Tibial nerve (tissue), 4 donors: Measurements from ENCODE around the gene AGFG2. TPM values are rescaled to one million over a fixed set of nuclear protein-coding genes. Genes with fewer than 3 reads are reported as not detected.
"Not testable (repeated sequence)": the region's sequence is repeated elsewhere in the genome, so short reads cannot be mapped to it uniquely, and the experiment has no call there.

Experiments
- DNase-seq, 2 donors: peaks; one replicate each; pipeline ENCODE4 v3.0.0-alpha.2; 2019; ENCODE audit warnings: low spot score in 2 of 2
- H3K27ac ChIP-seq, 4 donors: fragments of 200-600 bp; sonication (generic) in 3 of 4; one replicate each; pipeline ENCODE4 v1.5.1; 2017 to 2019; ENCODE audit warnings: mild to moderate bottlenecking in 1 of 4
- H3K27me3 ChIP-seq, 2 donors: fragments of 200-600 bp; sonication (generic) in 1 of 2; one replicate each; pipeline versions ENCODE4 v1.5.1 to v1.6.0; 2017 to 2019
- H3K36me3 ChIP-seq, 3 donors: fragments of 200-600 bp; sonication (generic); one replicate each; pipeline ENCODE4 v1.5.1; 2018 to 2019
- H3K4me1 ChIP-seq, 4 donors: fragments of 200-600 bp; sonication (generic) in 3 of 4; one replicate each; pipeline ENCODE4 v1.5.1; 2017 to 2019
- H3K4me3 ChIP-seq, 4 donors: fragments of 200-600 bp; sonication (generic) in 3 of 4; one replicate each; pipeline ENCODE4 v1.5.1; 2017 to 2019; ENCODE audit warnings: mild to moderate bottlenecking in 1 of 4, moderate library complexity in 1 of 4
- H3K9me3 ChIP-seq, 4 donors: fragments of 200-600 bp; sonication (generic) in 3 of 4; one replicate each; pipeline ENCODE4 v1.5.1; 2017 to 2019
- CTCF ChIP-seq, 5 experiments: fragments of 200-600 bp in 3 of 5; fragments of 450-650 bp in 2 of 5; sonication (generic) in 3 of 5; IDR thresholded peaks; one replicate each; pipeline ENCODE4 v1.5.1; 2016 to 2019; ENCODE audit warnings: antibody characterized with exemption in 5 of 5, mild to moderate bottlenecking in 3 of 5, moderate library complexity in 2 of 5
- EP300 ChIP-seq, 2 donors: sonication (generic); formaldehyde crosslinking; IDR thresholded peaks; one replicate each; pipeline ENCODE4 v1.6.1; 2017; ENCODE audit warnings: antibody characterized with exemption in 2 of 2, mild to moderate bottlenecking in 1 of 2
- POLR2A ChIP-seq, 2 donors: fragments of 450-650 bp; IDR thresholded peaks; one replicate each; pipeline ENCODE4 v1.6.1; 2017; ENCODE audit warnings: antibody characterized with exemption in 2 of 2, mild to moderate bottlenecking in 2 of 2, moderate library complexity in 2 of 2
- WGBS, 2 donors: methylation state at CpG; one replicate each; pipeline ENCODE4 v1.1.5; 2018; 5-methylcytosine and 5-hydroxymethylcytosine counted together
- total RNA-seq, 4 donors: library from RNA; depleted of rRNA; stranded (reverse); fragments of >200 nt; gene quantifications; one replicate each; pipeline ENCODE4 v1.1.0, GENCODE V29; 2016

The AGFG2 gene
- total RNA-seq, 4 donors from 2014 or later = 17.1 to 54.6 (median 35.0) TPM

- Histone ChIP-seq H3K4me1 (peaks cover 4 to 65% (median 61%) of the 10 kb centered on the region in 4 donors), H3K27ac (peak overlapping the region; percentile 72 to 92 (median 82)), H3K4me3 (no peak overlapping the region), H3K27me3 (no peaks in the 10 kb centered on the region), H3K9me3 (no peaks in the 10 kb centered on the region), H3K36me3 (peaks cover 0 to 28% (median 0%) of the 10 kb centered on the region in 3 donors)
- no peak for DNase-seq
- WGBS, 2 donors = 9 to 15% methylated on average over 2 of the region's 2 CpGs
- TF ChIP-seq POLR2A (IDR thresholded peaks at IDR 0.05) (no peak), CTCF (IDR thresholded peaks at IDR 0.05) (peak in 2 of 5 experiments; percentile 10 to 32), EP300 (IDR thresholded peaks at IDR 0.05) (peak in 1 of 2 donors; percentile 16)
Measured at GRCh38 chr7:100547872-100548271, 8.9 kb downstream of the AGFG2 start.

- H3K27me3 ChIP-seq, H3K4me3 ChIP-seq, DNase-seq, H3K9me3 ChIP-seq: not testable (repeated sequence)
- Histone ChIP-seq H3K27ac (peak overlapping the region; percentile 72 to 92 (median 82)), H3K4me1 (peaks cover 4 to 61% (median 58%) of the 10 kb centered on the region in 4 donors), H3K36me3 (peaks cover 2 to 34% (median 4%) of the 10 kb centered on the region in 3 donors)
- WGBS, 2 donors = 69 to 75% methylated on average over 5 of the region's 5 CpGs
Measured at GRCh38 chr7:100548446-100548845, 9.4 kb downstream of the AGFG2 start.

GRCh38 chr7:100552532-100552931 lies 13.5 kb downstream of the AGFG2 start:
- 92 to 95% methylated on average over 2 of the region's 2 CpGs for WGBS, 2 donors
- no peak for DNase-seq
- Histone ChIP-seq H3K27me3 (no peaks in the 10 kb centered on the region), H3K4me3 (no peak overlapping the region), H3K9me3 (no peaks in the 10 kb centered on the region), H3K4me1 (peaks cover 0 to 21% (median 17%) of the 10 kb centered on the region in 4 donors), H3K36me3 (peaks cover 8 to 74% (median 9%) of the 10 kb centered on the region in 3 donors), H3K27ac (no peak overlapping the region)
- TF ChIP-seq POLR2A (IDR thresholded peaks at IDR 0.05) (no peak), CTCF (IDR thresholded peaks at IDR 0.05) (no peak), EP300 (IDR thresholded peaks at IDR 0.05) (no peak)

- WGBS, 2 donors = 84 to 90% methylated on average over 3 of the region's 3 CpGs
- Histone ChIP-seq H3K27me3 (no peaks in the 10 kb centered on the region), H3K4me1 (peaks cover 0 to 16% (median 12%) of the 10 kb centered on the region in 4 donors), H3K36me3 (peaks cover 8 to 77% (median 9%) of the 10 kb centered on the region in 3 donors), H3K27ac (no peak overlapping the region), H3K4me3 (no peak overlapping the region), H3K9me3 (no peaks in the 10 kb centered on the region)
- DNase-seq = no peak
- no peak for TF ChIP-seq CTCF (IDR thresholded peaks at IDR 0.05)
- no peak for TF ChIP-seq POLR2A (IDR thresholded peaks at IDR 0.05)
- no peak for TF ChIP-seq EP300 (IDR thresholded peaks at IDR 0.05)
Measured at GRCh38 chr7:100553032-100553431, 14.0 kb downstream of the AGFG2 start.

GRCh38 chr7:100555701-100556100 lies 16.7 kb downstream of the AGFG2 start:
- Histone ChIP-seq H3K27ac (no peak overlapping the region), H3K36me3 (peaks cover 8 to 74% (median 9%) of the 10 kb centered on the region in 3 donors), H3K27me3 (no peaks in the 10 kb centered on the region), H3K9me3 (no peaks in the 10 kb centered on the region), H3K4me3 (no peak overlapping the region), H3K4me1 (peaks cover 0 to 9% (median 0%) of the 10 kb centered on the region in 4 donors)
- WGBS, 2 donors = 82 to 87% methylated on average over 5 of the region's 5 CpGs
- no peak for DNase-seq
- TF ChIP-seq EP300 (IDR thresholded peaks at IDR 0.05) = no peak
- TF ChIP-seq CTCF (IDR thresholded peaks at IDR 0.05) = no peak
- no peak for TF ChIP-seq POLR2A (IDR thresholded peaks at IDR 0.05)
